GM06990 (cell line): Measurements from ENCODE around the gene DAPL1.

Experiments
- DNase-seq: peaks from one replicate; pipeline ENCODE4 v3.0.0-alpha.2; 2011; ENCODE audit not compliant: insufficient read length; ENCODE audit errors: extremely low read depth
- H3K27me3 ChIP-seq: replicated peaks from 2 replicates; pipeline ENCODE4 v1.6.0; 2011; ENCODE audit warnings: low read length; ENCODE audit not compliant: control insufficient read depth, insufficient read depth
- H3K36me3 ChIP-seq: 2 replicates; pipeline ENCODE4 v1.5.1; 2011; ENCODE audit warnings: low read length; ENCODE audit not compliant: control insufficient read depth, insufficient read depth
- H3K4me3 ChIP-seq: replicated peaks from 2 replicates; pipeline ENCODE4 v1.5.1; 2011; ENCODE audit warnings: low read depth, mild to moderate bottlenecking, control low read depth, low read length
- CTCF ChIP-seq: IDR thresholded peaks from 2 replicates; pipeline ENCODE4 v1.5.1; 2011; ENCODE audit warnings: low read length, control low read depth, mild to moderate bottlenecking, inconsistent platforms; ENCODE audit not compliant: insufficient read depth, poor library complexity, severe bottlenecking

The DAPL1 gene

DNA sequence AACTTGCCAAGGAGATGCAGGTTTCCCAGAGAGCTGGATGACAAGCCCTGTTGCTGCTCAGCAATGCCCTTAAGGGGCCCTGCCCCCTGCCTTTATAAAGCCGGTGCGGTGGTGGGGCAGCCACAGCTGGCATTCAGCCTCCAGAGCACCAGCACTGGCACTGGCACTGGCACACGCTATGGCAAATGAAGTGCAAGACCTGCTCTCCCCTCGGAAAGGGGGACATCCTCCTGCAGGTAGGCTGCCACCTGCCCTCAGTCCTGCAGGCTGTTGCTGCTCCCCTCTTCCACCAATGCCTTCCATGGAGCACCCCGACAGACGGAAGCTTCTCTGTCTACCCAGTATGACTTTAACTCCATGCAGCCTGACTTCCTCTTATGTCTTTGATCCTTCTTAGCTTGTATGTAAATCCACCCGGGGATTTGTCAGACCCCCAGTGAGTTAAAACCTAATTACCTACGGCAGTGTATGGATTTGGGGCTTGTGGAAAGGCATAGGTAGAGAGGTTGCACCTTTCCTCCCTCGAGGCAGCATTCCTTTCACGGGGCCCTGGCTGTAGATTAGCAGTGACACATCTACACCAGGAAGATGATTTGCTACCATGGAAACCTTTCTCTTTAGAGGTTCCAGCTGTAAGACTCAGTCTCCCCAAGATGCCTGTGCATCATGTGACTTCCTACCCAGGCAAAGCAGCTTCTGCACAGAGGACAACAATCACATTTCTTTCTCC is at the start of gene DAPL1:
DAPL1 (plus strand) TSS at position 123 of the 730 bp plus-strand sequence; CDS start at position 179, 56 bp downstream.
- Histone ChIP-seq H3K36me3 (no peaks in the 10 kb centered on the region), H3K27me3 (peaks cover 2% of the 10 kb centered on the region), H3K4me3 (no peak within 1 kb of the TSS)
- DNase-seq, result no peak
- no peak for TF ChIP-seq CTCF

GRCh38 chr2:158745866-158746382 is 49.2 kb upstream of the DAPL1 start:
- Histone ChIP-seq H3K27me3 (no peaks in the 10 kb centered on the region; the same call in 1 of the 2 replicates), H3K36me3 (no peaks in the 10 kb centered on the region), H3K4me3 (no peak overlapping the region)
- no peak for DNase-seq
- no peak for TF ChIP-seq CTCF

DNA sequence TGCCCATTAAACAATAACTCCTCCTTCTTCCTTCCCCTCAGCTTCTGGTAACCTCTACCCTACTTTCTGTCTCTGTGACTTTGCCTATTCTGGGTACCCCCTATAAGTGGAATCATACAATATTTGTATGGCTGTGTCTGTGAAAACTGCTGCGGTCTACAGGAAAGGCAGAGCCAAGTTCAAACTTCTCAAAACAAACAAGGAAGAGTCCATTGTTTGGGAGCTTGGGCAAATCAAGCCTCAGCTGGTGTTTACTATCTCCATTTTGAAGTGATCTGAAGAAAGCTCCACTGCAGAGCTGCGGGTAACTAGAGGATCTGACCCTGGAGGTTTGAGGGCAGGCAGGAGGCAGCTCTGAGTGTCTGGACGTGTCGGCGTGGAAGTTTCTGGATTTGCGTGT is 48.6 kb upstream of the DAPL1 start:
- no peak for DNase-seq
- H3K4me3 ChIP-seq, result no peak overlapping the region
- no peaks in the 10 kb centered on the region; the same call in 1 of the 2 replicates for H3K27me3 ChIP-seq
- no peak for TF ChIP-seq CTCF
- no peaks in the 10 kb centered on the region for H3K36me3 ChIP-seq

- TF ChIP-seq CTCF, result no peak
- DNase-seq, result no peak
- H3K27me3 ChIP-seq, result no peaks in the 10 kb centered on the region; the same call in 1 of the 2 replicates
- no peak overlapping the region for H3K4me3 ChIP-seq
- no peaks in the 10 kb centered on the region for H3K36me3 ChIP-seq
Observed at GRCh38 chr2:158747281-158747680, 47.8 kb upstream of the DAPL1 start.

DNA sequence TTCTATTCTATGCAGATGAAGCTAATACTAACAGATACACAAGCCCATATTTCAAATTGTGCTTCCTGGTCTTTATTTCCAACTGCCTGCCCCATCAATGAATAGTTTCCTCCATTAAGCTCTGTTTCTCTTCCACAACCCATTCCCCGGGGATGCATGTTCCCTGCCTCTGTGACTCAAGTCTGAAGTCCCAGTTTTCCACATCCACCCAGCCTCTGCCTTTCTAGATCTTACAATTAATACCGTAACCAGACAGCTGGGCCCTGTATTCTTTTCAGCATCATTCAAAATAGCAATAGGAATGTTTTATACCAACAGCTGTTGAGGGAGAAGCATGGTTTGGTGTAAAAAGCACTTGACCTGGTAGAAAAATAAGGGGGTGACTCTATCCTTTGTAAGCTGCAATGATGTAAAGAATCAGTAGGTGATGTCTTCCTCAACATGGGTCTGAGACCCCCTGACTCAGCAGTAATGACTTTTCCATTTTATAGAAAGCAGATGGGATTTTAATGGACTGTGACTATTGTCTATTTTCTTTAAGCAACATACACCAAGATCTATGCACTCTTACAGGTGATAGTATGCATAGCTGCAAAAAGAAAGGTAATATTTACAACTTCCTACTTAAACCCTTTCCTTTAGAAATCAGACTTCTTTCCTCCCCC is 46.1 kb upstream of the DAPL1 start:
- no peak for DNase-seq
- TF ChIP-seq CTCF, result no peak
- Histone ChIP-seq H3K36me3 (no peaks in the 10 kb centered on the region), H3K27me3 (no peaks in the 10 kb centered on the region; the same call in 1 of the 2 replicates), H3K4me3 (no peak overlapping the region)
